GM12874 (cell line): ENCODE results near the gene UBR3.

ENCODE experiments used
- TF ChIP-seq, protein P1 (sequence below): IDR thresholded peaks from 2 replicates; pipeline ENCODE4 v1.5.1; 2011; ENCODE audit warnings: low read depth, mild to moderate bottlenecking, control low read depth, low read length, moderate library complexity; ENCODE audit not compliant: insufficient read depth

UBR3 gene

DNA sequence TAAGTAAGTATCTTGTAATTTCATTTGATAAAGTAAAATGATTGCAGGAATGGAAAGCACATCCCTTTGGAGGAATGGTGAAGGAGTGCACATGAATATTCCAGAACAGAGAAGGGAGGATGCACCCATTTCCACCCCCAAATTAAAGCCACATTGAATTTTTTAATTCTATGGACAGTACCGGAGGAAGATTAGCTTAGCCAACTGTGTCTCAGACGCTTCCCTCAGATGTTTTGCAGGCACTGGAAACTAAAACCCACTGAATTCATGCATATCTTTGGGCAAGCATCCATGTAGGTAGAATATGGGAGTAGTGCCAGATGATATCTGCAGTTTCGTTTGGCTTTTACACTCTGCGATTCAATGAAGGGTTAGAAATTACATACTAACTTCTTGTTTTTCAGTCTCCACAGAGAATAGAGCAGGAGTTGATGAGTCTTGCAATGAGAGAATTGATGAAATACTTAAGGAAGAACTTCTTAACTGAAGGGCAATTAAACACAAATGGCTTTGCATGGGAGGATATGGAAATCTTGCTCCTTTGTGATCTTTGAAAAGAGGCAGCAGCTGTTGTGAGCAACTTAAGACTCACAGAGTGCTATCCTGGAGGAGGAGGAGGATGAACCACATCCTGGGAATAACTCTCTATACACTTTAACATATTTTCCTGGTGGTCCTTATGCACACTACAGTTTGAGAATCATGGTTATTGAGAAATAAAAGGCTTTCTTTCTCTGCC, 279.0 kb downstream of the UBR3 start:
- TF ChIP-seq, protein P1, sequence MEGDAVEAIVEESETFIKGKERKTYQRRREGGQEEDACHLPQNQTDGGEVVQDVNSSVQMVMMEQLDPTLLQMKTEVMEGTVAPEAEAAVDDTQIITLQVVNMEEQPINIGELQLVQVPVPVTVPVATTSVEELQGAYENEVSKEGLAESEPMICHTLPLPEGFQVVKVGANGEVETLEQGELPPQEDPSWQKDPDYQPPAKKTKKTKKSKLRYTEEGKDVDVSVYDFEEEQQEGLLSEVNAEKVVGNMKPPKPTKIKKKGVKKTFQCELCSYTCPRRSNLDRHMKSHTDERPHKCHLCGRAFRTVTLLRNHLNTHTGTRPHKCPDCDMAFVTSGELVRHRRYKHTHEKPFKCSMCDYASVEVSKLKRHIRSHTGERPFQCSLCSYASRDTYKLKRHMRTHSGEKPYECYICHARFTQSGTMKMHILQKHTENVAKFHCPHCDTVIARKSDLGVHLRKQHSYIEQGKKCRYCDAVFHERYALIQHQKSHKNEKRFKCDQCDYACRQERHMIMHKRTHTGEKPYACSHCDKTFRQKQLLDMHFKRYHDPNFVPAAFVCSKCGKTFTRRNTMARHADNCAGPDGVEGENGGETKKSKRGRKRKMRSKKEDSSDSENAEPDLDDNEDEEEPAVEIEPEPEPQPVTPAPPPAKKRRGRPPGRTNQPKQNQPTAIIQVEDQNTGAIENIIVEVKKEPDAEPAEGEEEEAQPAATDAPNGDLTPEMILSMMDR: no peak

- TF ChIP-seq, protein P1: no peak
These were observed 286.1 kb downstream of the UBR3 start for GRCh38 chr2:170113168-170113894.

- TF ChIP-seq, protein P1: no peak
These were observed 288.4 kb downstream of the UBR3 start for GRCh38 chr2:170115501-170116229.

GRCh38 chr2:170118641-170119040, 291.4 kb downstream of the UBR3 start:
- TF ChIP-seq, protein P1: no peak

DNA sequence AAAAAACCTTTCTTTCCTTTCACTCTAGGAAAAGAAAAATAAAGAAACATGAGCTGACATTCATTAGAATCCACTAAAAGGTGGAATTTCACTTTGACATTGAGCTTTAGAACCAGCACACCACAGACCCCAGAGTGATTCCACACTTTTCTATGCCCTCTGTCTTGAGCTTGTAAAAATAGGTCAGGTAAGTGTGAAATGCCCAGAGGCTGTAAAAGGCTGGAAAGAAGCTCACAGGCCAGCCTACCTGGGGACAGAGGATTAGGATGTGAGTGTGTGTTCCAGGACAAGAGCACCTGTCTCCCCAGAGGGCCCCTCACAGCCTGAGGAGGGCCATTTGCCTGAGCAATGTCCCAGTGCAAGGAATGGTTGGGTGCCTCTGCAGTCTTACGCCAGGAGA, 294.4 kb downstream of the UBR3 start:
- TF ChIP-seq, protein P1: no peak

DNA sequence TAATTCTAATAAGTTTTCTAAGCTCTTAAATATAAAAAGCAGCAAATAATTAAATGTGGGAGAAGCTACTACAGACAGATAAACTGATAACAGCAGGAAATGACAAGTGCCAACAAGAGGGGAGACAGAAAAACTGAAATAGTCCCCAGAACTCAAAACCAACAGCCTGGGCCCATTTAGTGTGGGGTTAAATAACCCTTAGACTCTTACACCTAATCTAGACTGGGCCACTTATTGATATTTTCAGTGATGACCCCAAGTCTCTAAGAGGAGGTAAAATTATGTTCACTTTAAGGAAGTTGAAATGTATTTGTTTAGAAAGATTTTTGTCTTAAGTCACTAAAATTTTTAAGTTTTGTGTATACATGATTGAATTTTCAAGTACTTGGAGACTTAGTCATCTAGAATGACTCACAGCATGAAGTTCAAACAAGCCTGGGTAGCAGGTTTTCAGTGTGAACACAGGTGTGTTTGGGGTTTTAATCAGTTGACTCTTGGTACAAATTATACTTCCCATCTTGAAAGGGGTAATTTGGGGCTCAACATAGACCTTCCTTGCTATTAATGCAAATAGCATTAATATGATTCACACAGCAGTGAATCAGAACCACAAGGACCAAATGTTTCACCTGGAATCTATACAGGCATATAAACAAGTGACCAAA, 295.8 kb downstream of the UBR3 start:
- TF ChIP-seq, protein P1: no peak

- TF ChIP-seq, protein P1: no peak
These were observed 296.3 kb downstream of the UBR3 start for GRCh38 chr2:170123593-170123992.
